A673 (cell line): ENCODE results near the gene SUSD1.

Experiments used
- CTCF ChIP-seq: fragments of 300-800, 200-600 bp; sonication (generic); conservative IDR thresholded peaks from 2 replicates; pipeline ENCODE4 v1.5.1; 2017; ENCODE audit warnings: low read depth, mild to moderate bottlenecking, antibody characterized with exemption, low read length, moderate library complexity, mixed read lengths
- EZH2 ChIP-seq: fragments of 200-600 bp; sonication (generic); IDR thresholded peaks from 2 replicates; pipeline ENCODE4 v1.6.1; 2017; ENCODE audit warnings: borderline replicate concordance, low read depth, mild to moderate bottlenecking, mixed read lengths, antibody characterized with exemption, low read length; ENCODE audit not compliant: poor library complexity, severe bottlenecking

DNA sequence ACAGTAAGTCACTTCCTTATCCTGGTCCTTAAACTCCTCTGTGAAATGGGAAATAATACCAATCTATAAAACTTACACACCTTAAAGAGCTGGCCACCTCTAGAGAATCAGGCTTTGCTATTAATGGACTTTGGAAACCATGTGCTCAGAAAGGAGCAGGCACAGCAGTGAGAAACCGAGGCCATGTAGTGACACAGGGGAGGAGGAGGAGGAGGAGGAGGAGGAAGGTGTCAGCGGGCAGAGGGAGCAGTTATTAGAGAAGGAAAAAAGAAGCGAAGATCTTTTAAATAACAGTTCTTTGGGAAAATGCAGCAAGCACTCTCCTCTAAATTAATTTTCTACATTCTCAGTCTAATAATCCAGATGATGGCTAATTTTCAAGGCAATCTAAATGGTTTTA is 38.0 kb downstream of the SUSD1 start:
- no peak for TF ChIP-seq CTCF
- TF ChIP-seq EZH2: no peak
